ENCODE data around the gene PHF11.
"Not testable (repeated sequence)": the region's sequence is repeated elsewhere in the genome, so short reads cannot be mapped to it uniquely, and the experiment has no call there.

PHF11 gene

DNA sequence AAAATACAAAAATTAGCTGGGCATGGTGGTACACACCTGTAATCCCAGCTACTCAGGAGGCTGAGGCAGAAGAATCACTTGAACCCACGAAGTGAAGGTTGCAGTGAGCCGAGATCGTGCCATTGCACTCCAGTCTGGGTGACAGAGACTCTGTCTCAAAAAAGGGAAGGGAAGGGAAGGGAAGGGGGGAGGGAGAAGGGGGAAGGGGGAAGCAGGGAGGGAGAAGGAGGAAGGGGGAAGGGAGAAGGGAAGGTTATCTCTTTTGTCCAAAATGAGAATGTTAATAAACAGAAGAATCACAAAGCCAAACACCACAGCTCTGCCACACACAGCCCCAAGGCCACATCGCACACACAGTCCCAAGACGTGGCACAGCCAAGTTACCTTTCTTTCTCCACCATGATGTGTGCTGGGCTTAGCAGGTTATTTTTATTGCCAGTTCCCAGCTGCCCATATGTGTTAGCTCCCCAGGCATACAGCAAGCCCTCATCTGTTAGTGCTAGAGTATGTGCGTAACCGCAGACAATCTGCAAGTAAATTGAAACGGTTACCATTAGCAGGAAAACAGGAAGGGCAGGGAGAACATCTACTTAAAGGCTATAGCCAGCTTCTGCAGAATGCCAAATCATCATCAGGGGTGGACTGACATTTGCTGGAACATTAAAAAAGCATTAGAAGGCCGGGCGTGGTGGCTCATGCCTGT is 55.3 kb downstream of the PHF11 start:
- no peak for DNase-seq

- DNase-seq = no peak
Measured at GRCh38 chr13:49553888-49554287, 58.1 kb downstream of the PHF11 start.

DNA sequence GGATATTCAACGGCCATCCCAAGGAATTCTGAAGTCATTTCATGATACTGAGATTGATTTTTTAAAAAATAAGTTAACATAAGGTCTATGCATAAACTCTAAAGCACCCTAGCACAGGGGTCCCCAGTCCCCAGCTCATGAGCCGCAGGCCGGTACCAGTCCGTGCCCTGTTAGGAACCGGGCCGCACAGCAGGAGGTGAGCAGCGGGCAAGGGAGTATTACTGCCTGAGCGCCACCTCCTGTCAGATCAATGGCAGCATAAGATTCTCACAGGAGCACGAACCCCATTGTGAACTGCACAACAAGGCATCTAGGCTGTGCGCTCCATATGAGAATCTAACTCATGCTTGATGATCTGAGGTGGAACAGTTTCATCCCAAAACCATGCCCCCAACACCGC is 58.6 kb downstream of the PHF11 start:
- DNase-seq = no peak

DNA sequence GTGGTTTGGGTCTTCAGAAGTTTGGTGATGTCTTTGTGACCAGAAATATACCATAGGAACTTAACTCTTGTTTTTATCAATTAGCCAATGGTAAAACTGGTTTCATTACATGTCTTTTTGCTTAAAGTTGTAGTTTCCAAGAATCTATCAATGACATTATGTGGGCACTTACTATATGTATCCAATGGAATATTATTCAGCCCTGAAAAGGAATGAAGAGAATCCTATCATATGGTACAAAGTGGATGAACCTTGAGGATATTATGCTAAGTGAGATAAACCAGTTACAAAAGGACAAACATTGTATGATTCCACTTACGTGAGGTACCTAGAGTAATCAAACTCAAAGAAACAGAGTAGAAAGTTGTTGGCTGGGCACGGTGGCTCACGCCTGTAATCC is 63.3 kb downstream of the PHF11 start:
- no peak for DNase-seq

GRCh38 chr13:49560270-49561061 is 64.7 kb downstream of the PHF11 start:
- peak; percentile 49 for DNase-seq

DNA sequence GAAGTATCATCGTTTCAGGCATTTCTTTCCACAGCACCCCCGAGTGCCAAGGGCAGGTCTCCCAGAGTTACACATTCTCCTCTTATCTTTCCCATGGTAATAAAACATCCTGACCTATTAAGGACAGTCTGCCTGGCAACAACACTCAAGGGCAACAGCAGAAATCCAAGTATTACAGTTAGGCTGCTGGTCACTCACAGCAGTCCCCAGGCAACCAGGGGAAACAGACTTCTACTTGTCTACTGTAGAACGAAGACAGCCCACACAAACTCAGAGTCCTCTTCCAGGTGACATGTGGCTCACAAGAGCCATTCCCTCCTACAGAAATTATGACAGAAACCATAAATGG is 65.3 kb downstream of the PHF11 start:
- no peak for DNase-seq

GRCh38 chr13:49563516-49563915 is 67.8 kb downstream of the PHF11 start:
- no peak for DNase-seq

GRCh38 chr13:49565461-49565860 is 69.7 kb downstream of the PHF11 start:
- DNase-seq = not testable (repeated sequence)

DNA sequence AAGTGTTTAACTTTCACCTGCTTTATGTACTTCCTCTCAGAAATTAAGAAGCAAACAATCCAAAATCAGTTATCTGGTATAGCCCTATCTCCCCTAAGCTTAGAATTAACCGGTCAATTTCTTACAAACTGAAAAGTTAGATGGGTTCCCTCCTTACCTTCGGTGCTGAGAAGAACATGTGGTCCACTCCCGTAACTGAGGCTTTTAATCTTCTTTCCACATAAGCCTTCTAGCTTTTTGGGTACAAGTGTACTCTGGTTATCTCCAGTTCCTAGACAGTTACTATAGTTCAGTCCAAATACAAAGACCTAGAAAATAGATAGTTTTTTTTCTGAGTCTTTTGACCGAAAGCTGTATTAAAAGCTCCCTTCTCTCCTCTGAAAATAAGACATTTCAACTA is 70.7 kb downstream of the PHF11 start:
- no peak for DNase-seq

DNA sequence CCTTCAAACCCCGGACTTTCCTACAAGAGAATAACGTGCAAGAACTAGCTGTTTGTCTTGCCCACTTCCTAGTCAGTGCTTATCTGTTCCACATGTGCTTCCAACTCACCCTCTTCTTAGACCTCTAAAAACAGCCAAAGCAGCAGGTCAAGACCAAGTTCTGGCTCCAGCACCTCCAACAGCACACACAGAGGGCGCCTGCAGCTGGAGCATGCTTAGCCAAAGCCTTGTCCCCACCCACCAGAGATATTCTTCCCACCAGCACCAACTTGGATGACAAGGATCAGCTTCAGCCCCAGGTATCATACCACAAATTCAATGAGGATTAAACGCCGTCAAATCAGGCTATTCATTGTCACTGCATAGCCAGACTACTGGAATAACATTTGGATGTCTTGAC is 71.7 kb downstream of the PHF11 start:
- DNase-seq = no peak

DNA sequence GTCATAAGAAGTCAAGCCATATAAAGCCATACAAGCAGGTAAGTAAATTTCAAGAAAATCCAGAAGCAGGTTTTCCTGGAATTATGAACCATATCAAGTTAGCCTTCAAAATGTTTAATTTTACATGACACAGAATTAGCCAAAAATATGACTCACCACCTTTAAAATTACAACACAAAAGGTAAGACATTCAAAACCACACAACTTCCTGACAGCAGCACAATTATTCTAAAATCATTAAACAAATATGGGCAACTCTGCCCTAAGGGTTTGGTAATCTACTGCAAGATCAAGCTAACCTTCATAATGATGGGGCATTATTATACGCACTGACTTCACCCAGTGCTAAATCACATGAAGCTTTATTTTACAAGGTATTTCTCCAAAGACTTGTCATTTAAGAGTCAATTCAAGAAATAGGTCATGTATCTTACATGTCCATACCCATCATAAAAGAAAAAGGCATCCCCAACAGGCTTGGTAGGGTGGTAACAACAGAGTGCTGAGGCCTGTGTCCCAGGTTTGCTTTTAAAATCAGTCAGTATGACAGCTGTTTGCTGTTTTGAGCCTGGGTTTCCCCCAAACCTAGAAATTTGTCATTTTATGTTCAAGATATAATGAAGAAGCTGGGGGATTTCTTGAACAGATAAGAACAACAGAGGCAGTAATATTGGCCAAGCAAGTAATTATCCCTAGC is 74.4 kb downstream of the PHF11 start:
- no peak for DNase-seq

GRCh38 chr13:49571299-49572240 is 75.8 kb downstream of the PHF11 start:
- DNase-seq = no peak
